Smooth muscle cell (in vitro differentiated cells): ENCODE results near the gene HNRNPM. TPM values are rescaled to one million over a fixed set of nuclear protein-coding genes. Genes with fewer than 3 reads are reported as not detected.

Source experiments
- DNase-seq: peaks from one replicate; lab custom pipeline; 2025; ENCODE audit not compliant: unreplicated experiment; lab: John Stamatoyannopoulos, UW
- H2AFZ ChIP-seq: fragments of 200-600 bp; sonication (generic); 2 replicates; pipeline ENCODE4 v1.6.0; 2016; ENCODE audit warnings: antibody characterized with exemption, low read depth, mild to moderate bottlenecking
- H3F3A ChIP-seq: fragments of 200-600 bp; sonication (generic); 2 replicates; pipeline ENCODE4 v1.6.0; 2017; ENCODE audit warnings: antibody characterized with exemption, low read depth
- H3K27ac ChIP-seq: fragments of 200-600 bp; sonication (generic); 2 replicates; pipeline ENCODE4 v1.5.1; 2016; ENCODE audit warnings: low read depth, mild to moderate bottlenecking
- H3K27me3 ChIP-seq: fragments of 200-600 bp; sonication (generic); 2 replicates; pipeline ENCODE4 v1.6.1; 2016; ENCODE audit warnings: low read depth, mild to moderate bottlenecking
- H3K36me3 ChIP-seq: fragments of 200-600 bp; sonication (generic); 2 replicates; pipeline ENCODE4 v1.5.1; 2016; ENCODE audit warnings: low read depth
- H3K4me1 ChIP-seq: fragments of 200-600 bp; sonication (generic); 2 replicates; pipeline ENCODE4 v1.5.1; 2016; ENCODE audit warnings: low read depth
- H3K4me2 ChIP-seq: fragments of 200-600 bp; sonication (generic); 2 replicates; pipeline ENCODE4 v1.6.0; 2016; ENCODE audit warnings: mild to moderate bottlenecking
- H3K4me3 ChIP-seq: fragments of 200-600 bp; sonication (generic); 2 replicates; pipeline ENCODE4 v1.5.1; 2016; ENCODE audit warnings: mild to moderate bottlenecking
- H3K79me2 ChIP-seq: fragments of 200-600 bp; sonication (generic); 2 replicates; pipeline ENCODE4 v1.6.0; 2016; ENCODE audit warnings: low read depth, mild to moderate bottlenecking
- H3K9ac ChIP-seq: fragments of 200-600 bp; sonication (generic); 2 replicates; pipeline ENCODE4 v1.6.0; 2016; ENCODE audit warnings: low read depth
- H3K9me3 ChIP-seq: fragments of 200-600 bp; sonication (generic); replicated peaks from 2 replicates; pipeline ENCODE4 v1.5.1; 2016; ENCODE audit warnings: low read depth
- H4K20me1 ChIP-seq: fragments of 200-600 bp; sonication (generic); 2 replicates; pipeline ENCODE4 v1.6.0; 2016; ENCODE audit warnings: low read depth
- CTCF ChIP-seq: fragments of 200-600 bp; sonication (generic); IDR thresholded peaks from 2 replicates; pipeline ENCODE4 v1.5.1; 2017; ENCODE audit warnings: borderline replicate concordance, mild to moderate bottlenecking, antibody characterized with exemption; ENCODE audit not compliant: insufficient read depth, poor library complexity, severe bottlenecking
- WGBS: methylation state at CpG from one replicate; pipeline ENCODE4 v1.1.7; 2016; ENCODE audit warnings: low lambda C conversion rate; 5-methylcytosine and 5-hydroxymethylcytosine counted together
- polyA plus RNA-seq: library from polyadenylated mRNA; unstranded; fragments of >200 nt; fragmentation: Nextera tagmentation; extraction: Ambion mirVana; gene quantifications from 2 replicates; pipeline ENCODE4 v1.2.1, GENCODE V29; 2016
- total RNA-seq: library from RNA; depleted of rRNA; stranded (reverse); fragments of >200 nt; gene quantifications from 2 replicates; pipeline ENCODE4 v1.2.3, GENCODE V29; 2014

Gene HNRNPM
- total and polyA plus RNA-seq, 2 experiments from 2014 or later, result 44.3 to 143 TPM

DNA sequence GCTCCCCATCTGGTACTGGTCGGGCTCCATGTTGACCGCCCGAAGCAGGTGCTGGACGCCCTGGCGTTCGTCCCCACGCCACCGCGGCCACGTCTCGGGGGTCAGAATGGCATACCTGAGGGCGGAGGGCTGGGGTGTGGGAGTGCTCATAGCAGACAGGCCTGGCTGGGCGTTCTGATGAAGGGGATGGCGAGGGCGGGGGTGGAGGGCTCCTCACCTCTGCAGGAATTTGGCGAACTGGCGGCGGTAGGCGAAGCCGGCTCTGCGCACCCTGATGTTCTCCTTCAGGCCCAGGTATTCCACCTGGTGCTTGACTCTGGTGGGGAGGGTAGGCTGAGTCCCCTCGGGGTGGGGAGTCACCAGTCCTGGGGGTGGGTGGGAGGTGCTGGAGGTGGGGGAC, 91.5 kb downstream of the HNRNPM start:
- Histone ChIP-seq H4K20me1 (no peaks in the 10 kb centered on the region), H3K4me2 (no peak overlapping the region), H3K27ac (no peak overlapping the region), H3K79me2 (no peaks in the 10 kb centered on the region), H3K9ac (no peak overlapping the region), H3K4me1 (no peaks in the 10 kb centered on the region), H2AFZ (no peak overlapping the region), H3K9me3 (no peaks in the 10 kb centered on the region), H3K27me3 (no peaks in the 10 kb centered on the region), H3K36me3 (no peaks in the 10 kb centered on the region), H3F3A (no peaks in the 10 kb centered on the region), H3K4me3 (no peak overlapping the region)
- DNase-seq, result no peak
- TF ChIP-seq CTCF, result no peak
- WGBS, result 90% methylated on average over 22 of the region's 22 CpGs

DNA sequence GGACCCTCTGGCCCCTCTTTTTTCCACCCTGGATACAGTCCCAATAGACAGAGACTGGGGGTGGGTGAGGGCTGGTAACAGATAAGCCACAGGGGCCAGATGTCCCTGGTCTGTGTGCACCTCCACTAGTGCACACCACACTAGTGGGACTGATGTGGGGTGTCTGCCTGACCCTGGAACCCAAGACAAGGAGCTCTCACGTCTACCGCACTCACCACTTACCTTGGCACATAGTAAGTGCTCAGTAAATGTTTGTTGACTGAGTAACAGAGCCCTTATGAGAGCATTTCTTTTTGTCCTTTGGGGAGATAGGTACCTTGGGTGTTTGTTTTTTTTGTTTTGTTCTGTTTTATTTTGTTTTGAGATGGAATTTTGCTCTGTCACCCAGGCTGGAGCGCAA, 92.3 kb downstream of the HNRNPM start:
- H2AFZ ChIP-seq, result no peak overlapping the region
- no peaks in the 10 kb centered on the region for H3K79me2 ChIP-seq
- H3K36me3 ChIP-seq, result no peaks in the 10 kb centered on the region
- H3K4me1 ChIP-seq, result no peaks in the 10 kb centered on the region
- no peak overlapping the region for H3K4me3 ChIP-seq
- no peaks in the 10 kb centered on the region for H3F3A ChIP-seq
- no peaks in the 10 kb centered on the region for H4K20me1 ChIP-seq
- no peak overlapping the region for H3K27ac ChIP-seq
- H3K9ac ChIP-seq, result no peak overlapping the region
- TF ChIP-seq CTCF, result no peak
- 96% methylated on average over 3 of the region's 3 CpGs for WGBS
- H3K9me3 ChIP-seq, result no peaks in the 10 kb centered on the region
- H3K4me2 ChIP-seq, result no peak overlapping the region
- H3K27me3 ChIP-seq, result no peaks in the 10 kb centered on the region
- DNase-seq, result no peak

Other genes starting within 250 kb of the HNRNPM start
- 14.7 and 19.9 TPM in 2 replicates for gene CERS4, start 235.6 kb upstream of the HNRNPM start, total RNA-seq
- gene CERS4, start 235.6 kb upstream of the HNRNPM start, polyA plus RNA-seq, result 20.9 and 27.0 TPM in 2 replicates
- gene CD320, start 136.6 kb upstream of the HNRNPM start, total RNA-seq, result 23.8 and 25.3 TPM in 2 replicates
- gene CD320, start 136.6 kb upstream of the HNRNPM start, polyA plus RNA-seq, result 42.7 and 55.4 TPM in 2 replicates
- 17.3 and 19.4 TPM in 2 replicates for gene NDUFA7, start 123.6 kb upstream of the HNRNPM start, total RNA-seq
- gene NDUFA7, start 123.6 kb upstream of the HNRNPM start, polyA plus RNA-seq, result 80.4 and 103 TPM in 2 replicates
- 212 and 236 TPM in 2 replicates for gene RPS28, start 123.5 kb upstream of the HNRNPM start, total RNA-seq
- 574 and 669 TPM in 2 replicates for gene RPS28, start 123.5 kb upstream of the HNRNPM start, polyA plus RNA-seq
- gene KANK3, start 101.7 kb upstream of the HNRNPM start, total RNA-seq, result 0.40 and 1.2 TPM in 2 replicates
- gene KANK3, start 101.7 kb upstream of the HNRNPM start, polyA plus RNA-seq, result 1.3 and 2.4 TPM in 2 replicates
- gene ANGPTL4, start 80.8 kb upstream of the HNRNPM start, total RNA-seq, result 9.4 and 10.2 TPM in 2 replicates
- gene ANGPTL4, start 80.8 kb upstream of the HNRNPM start, polyA plus RNA-seq, result 18.7 and 23.9 TPM in 2 replicates
- gene RAB11B, start 54.6 kb upstream of the HNRNPM start, total RNA-seq, result 12.9 and 28.9 TPM in 2 replicates
- 137 and 148 TPM in 2 replicates for gene RAB11B, start 54.6 kb upstream of the HNRNPM start, polyA plus RNA-seq
- gene MARCHF2, start 31.7 kb upstream of the HNRNPM start, total RNA-seq, result 22.2 and 22.5 TPM in 2 replicates
- 24.4 and 32.5 TPM in 2 replicates for gene MARCHF2, start 31.7 kb upstream of the HNRNPM start, polyA plus RNA-seq
- gene PRAM1, start 57.7 kb downstream of the HNRNPM start, total RNA-seq, result not detected in 2 replicates
- gene PRAM1, start 57.7 kb downstream of the HNRNPM start, polyA plus RNA-seq, result 0.18 and 0.74 TPM in 2 replicates
- 1.3 and 10.2 TPM in 2 replicates for gene ZNF414, start 69.2 kb downstream of the HNRNPM start, total RNA-seq
- 33.0 and 42.4 TPM in 2 replicates for gene ZNF414, start 69.2 kb downstream of the HNRNPM start, polyA plus RNA-seq
- 0.22 TPM in 1 of 2 replicates, not detected in the other for gene MYO1F, start 132.5 kb downstream of the HNRNPM start, total RNA-seq
- 1.4 and 4.1 TPM in 2 replicates for gene MYO1F, start 132.5 kb downstream of the HNRNPM start, polyA plus RNA-seq
- gene ADAMTS10, start 165.7 kb downstream of the HNRNPM start, total RNA-seq, result 13.1 and 18.3 TPM in 2 replicates
- 14.1 and 21.9 TPM in 2 replicates for gene ADAMTS10, start 165.7 kb downstream of the HNRNPM start, polyA plus RNA-seq
- gene NFILZ, start 185.7 kb downstream of the HNRNPM start, total RNA-seq, result not detected in 2 replicates
- not detected in 2 replicates for gene NFILZ, start 185.7 kb downstream of the HNRNPM start, polyA plus RNA-seq